Activated CD4-positive, CD25-positive, alpha-beta regulatory T cell treated with anti-CD3 and anti-CD28 coated beads, Interleukin-2, amount 50 U/mL, for 72 hours (primary cell): Measurements from ENCODE around the gene OSBPL2.

Experiments used
- DNase-seq: peaks from one replicate; pipeline ENCODE4 v3.0.0; 2021

OSBPL2 gene

DNA sequence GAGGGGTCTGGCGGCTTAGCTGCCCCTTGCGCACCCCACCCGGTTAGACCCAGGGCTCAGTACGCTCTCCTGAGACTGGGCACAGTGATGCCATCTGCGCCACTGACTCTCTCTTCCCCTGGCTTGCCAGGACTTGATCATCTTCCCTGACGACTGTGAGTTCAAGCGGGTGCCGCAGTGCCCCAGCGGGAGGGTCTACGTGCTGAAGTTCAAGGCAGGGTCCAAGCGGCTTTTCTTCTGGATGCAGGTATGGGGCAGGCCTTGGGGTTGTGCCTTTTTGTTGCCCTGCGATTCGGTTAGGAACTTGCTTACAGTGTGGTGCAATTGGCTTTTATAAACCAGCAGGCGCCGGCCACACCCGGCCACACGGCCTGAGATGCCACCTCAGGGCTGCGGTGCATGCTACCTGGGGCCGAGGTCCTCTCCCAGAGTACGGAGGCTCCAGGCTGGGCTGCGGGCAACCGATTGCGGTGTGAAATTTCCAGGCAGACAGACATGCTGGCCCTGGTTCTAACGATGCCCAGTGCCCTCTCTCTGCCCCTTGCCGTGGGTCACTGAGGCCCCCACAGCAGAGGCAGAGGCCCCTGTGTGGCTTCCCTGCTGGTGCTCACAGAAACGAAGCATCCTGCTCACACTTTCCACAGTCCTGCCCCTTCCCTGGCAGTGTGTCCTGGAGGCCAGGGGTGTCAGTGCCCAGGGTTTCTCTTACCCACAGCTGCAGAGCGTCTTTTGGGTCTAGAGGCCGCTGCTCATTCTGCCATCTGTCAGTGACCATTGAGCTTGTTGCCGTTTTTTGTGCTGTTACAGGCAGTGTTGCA, 66.2 kb downstream of the OSBPL2 start:
- no peak for DNase-seq

DNA sequence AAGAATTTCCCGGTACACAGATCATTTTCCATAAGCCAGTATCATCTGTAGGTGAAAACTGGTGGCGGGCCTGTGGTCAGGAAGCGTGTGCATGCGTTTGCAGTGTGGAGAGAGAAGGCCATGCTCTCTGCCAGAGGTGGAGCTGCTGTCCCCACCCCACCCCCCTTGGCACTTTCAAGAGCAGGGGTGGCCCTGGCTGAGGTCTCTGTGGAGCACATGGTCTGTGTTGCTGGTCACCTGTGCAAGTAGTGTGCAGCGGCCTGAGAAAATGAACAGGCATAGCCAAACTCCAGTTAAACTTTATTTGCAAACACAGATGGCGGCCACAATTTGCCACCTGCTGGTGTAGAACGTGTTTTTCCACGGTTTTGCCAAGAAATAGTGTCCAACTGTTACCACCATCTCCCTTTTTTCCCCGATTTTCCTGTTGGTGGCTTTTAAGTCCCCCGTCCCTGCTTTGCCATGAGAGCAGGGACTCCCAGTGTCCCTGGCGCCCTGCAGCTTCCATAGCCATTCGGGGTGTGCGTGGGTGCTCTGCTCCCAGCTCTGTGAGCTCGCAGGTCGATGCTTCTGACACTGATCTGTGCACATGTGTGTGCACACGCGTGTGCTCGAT, 66.9 kb downstream of the OSBPL2 start:
- DNase-seq: no peak

DNA sequence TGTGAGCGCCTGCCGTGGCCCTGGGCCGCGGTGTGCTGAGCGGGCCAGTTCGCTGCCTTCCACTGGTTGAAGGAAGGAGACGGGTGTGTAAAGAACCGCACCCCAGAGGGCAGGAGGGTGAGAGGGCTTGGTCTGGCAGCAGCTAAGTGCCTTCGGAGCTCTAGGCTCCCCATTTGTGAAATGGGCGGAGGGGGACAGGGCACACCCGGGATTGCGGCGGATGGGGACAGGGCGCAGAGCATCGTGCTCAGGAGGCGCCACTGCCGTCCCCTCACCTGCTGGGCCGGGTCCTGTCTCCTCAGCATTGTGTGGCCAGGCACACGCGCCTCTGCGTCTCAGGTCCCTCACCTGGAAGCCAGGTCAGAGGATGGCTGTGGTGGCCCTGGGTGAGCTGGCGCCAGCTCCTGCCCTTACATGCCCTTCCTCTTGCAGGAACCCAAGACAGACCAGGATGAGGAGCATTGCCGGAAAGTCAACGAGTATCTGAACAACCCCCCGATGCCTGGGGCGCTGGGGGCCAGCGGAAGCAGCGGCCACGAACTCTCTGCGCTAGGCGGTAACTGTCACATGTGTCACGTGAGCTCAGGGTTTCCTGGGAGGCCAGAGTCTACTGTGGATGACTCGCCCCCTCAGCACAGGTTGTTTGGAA, 67.6 kb downstream of the OSBPL2 start:
- DNase-seq: no peak

DNA sequence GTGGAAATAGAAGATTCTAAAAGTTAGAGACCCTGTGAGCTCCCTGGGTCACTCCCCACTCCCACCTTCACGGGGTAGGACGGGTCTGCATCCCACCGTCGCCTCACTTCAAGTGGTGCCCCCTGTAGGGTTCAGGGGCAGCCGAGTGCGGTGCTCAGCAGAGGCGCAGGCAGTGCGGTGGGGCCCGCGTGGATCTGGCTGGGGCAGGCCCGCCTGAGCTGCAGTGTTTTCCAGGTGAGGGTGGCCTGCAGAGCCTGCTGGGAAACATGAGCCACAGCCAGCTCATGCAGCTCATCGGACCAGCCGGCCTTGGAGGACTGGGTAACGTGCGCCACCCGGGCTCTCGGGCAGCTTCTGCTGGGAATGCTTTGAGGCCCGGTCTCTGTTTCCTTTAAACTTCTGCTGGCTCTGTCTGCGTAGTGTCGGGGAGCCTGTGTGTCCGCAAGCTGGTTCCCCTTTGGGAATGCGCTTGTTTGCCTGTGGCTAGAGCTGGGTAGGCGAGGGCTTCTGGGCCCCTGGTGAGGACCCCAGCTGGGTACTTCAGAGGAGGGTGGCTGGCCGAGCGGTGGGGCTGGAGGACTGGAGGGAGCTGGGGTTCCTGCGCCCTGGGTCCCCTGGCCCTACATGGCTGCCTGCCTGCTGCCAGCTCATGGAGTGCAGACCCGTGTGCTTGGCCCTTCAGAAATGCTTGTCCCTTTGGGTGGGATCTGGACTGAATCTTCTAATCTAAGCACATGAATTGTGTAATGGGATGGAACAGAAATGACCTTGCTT, 68.3 kb downstream of the OSBPL2 start:
- DNase-seq: no peak

DNA sequence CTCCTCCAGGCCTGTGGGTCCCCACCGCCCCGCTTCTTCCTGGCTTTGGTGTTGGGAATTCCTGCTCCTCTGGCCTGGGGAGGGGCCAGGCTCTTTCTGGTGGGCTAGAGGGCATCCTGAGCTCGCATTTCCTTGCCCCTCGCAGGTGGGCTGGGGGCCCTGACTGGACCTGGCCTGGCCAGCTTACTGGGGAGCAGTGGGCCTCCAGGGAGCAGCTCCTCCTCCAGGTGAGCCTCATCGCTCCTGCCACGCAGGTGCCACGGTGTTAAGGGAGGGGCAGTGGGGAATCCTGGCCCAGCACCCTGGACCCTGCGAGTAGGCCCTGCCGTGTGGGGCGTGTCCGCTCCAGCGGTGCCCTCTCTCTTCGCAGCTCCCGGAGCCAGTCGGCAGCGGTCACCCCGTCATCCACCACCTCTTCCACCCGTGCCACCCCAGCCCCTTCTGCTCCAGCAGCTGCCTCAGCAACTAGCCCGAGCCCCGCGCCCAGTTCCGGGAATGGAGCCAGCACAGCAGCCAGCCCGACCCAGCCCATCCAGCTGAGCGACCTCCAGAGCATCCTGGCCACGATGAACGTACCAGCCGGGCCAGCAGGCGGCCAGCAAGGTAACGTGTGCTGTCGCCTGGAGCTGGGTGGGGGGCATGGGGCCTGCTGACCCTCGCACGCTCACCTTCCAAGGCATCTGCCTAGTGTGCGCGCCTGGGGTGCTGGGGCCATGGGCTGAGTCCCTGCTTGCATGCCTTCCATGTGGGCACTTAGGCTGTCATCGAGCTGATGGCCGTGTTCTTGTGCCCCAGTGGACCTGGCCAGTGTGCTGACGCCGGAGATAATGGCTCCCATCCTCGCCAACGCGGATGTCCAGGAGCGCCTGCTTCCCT, 69.1 kb downstream of the OSBPL2 start:
- DNase-seq: no peak

DNA sequence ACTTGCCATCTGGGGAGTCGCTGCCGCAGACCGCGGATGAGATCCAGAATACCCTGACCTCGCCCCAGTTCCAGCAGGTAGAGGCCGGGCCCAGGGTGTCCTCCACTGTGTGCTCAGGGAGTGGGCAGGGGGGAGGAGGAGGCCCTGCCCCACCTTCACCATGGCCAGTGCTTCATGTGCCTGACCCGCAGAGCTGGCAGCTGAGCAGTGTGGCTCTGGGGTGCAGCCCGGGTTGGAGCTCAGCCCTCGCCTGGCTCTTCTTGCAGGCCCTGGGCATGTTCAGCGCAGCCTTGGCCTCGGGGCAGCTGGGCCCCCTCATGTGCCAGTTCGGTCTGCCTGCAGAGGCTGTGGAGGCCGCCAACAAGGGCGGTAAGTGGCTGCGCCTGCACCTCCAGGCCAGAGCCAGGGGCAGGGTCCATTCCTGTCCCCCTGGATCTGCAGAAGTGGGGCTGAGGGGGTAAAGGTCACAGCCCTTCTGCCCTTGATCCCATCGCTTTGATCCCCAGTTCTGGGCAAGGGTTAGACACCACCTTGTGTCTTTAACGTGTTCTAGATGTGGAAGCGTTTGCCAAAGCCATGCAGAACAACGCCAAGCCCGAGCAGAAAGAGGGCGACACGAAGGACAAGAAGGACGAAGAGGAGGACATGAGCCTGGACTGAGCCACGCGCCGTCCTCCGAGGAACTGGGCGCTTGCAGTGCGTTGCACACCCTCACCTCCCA, 69.9 kb downstream of the OSBPL2 start:
- DNase-seq: no peak

DNA sequence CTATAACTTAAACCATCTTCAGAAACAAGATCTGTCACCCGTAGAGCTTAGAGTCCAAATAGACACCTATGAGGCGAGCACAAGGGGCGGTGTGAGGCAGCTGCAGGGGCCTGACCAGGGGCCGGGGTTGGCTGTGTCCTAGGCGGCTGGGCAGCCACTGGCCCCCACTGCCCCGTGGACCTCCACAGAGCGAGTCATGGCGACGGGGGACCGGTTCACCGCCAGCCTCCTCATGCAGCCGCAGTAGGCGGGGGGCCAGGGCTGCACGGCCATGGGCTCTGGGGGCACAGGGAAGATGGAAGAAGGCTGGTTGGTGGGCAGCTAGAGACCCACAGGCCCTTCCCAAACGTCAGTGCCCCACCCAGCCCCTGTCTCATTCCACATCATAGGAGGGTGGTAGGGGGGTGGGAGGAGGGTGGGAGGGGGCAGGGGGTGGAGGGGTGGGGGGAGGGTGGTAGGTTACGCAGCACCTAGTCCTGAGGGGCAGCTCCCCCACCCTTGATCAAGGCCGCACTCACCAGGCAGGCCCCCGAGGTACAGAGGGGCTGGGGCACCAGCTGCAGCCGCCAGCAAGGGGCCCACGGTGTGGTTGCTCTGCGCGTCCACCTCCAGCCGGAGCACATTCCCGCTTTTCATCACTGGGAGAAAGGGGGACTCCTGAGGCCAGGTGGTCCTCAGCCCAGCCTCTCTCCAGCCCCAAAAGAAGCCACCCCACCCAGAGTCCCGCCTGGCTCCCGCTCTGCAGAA, 71.0 kb downstream of the OSBPL2 start:
- no peak for DNase-seq

DNA sequence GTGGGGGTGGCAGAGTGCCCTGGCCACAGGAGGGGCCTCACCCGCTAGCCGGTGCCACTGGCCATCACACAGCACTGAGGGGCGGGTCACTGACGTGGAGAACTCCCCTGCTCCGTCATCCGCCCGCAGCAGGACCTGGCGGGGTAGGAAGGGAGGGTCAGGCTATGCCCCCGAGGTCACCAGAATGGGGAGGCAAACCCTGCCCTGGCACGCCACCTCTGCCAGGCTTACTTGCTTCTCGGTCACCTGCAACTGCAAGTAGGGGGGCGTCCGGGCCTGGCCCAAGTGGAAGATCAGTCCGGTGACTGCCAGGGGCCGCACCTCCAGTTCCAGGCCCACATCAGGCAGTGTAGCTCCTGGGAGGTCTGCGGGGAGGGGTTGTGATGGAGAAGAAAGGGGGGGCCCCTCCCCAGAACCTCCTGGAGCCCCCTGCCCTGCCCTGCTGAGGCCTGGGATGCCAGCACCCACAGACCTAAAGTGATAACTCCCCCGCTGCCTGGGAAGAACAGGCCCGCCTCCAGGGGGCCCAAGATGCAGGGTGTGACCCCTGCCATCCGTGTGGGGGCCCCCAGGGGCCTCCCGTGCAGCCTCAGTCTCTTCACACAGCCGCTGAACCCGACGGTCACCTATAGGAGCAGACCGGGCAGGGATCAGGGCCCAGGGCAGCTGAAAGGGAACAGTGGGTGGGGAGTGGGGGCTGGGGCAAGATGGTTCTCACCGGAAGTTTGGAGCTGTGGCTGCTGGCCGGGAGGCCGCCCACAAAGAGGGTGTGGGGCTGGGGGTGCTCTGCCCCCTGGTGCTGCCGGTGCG, 71.8 kb downstream of the OSBPL2 start:
- DNase-seq: no peak

DNA sequence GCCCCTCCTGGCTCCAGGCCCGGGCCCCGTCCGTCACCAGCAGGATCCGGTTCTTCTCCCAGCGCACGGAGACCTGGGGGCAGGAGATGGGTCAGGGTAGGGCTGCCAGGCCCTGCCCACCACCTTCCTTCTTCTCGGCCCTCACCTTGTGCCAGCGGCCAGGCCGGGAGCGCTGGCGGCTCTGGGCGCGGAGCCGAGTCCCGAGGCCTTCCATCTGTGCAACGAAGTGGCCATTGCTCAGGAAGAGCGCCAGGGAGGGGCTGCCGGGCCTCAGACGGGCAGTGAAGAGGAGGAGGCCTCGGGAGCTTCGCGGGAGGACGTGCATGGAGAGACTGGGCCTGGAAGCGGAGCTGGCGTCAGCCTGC, 72.4 kb downstream of the OSBPL2 start:
- no peak for DNase-seq

DNA sequence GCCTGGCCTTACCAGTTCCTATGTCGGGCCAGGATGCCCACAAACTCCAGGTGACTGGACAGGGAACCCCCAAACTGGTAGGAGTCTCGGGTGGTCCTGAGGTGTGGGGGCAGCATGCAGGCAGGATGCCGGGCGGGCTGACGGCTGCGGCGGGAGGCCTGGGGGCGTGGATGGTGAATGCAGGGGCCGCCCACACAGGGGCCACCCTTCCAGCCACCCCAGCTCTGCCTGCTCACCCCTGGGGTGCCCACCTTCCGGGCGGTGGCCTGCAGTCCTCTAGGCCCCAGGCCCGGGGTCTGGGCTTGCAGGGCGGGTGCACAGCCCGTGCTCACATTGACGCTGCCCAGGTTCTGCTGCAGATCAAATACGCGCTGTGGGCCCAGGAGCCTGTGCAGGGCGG, 72.8 kb downstream of the OSBPL2 start:
- no peak for DNase-seq

DNA sequence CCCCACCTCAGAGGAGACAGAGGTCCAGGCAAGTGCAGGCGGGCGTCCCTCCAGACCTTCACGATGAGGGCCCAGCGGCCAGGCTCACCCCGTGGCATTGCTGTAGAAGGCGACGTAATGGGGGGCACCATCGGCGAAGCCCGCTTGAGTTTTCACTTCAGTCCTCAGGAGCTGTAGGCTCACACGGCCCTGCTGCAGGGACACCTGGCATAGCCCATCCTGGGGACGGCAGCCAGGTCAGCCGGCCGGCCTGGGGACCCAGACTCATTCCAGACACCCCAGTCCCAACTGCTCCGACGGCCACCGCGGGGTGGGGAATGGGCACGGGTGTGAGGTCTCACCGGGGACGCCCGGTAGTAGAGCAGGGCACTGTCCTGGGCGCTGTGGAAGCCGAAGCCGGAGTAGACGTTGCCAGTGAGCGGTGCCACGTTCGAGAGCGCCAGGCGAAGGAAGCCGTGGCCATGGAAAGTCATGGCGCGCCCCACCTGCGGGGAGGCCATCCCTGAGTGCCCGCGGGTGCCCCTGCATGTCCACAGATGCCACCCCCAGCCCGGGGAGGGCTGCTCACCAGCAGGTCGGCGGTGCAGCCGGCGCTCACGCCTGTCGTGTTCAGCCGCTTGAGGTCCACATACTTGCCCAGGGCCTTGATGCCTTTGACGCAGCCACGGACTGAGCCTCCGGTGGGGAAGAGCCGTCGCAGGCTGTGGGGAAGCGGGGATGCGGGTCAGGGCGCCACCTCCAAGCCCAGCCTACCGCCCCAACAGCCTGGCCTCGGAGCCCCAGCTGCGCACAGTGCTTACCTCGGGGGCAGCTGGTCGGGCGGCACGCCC, 73.7 kb downstream of the OSBPL2 start:
- DNase-seq: no peak

DNA sequence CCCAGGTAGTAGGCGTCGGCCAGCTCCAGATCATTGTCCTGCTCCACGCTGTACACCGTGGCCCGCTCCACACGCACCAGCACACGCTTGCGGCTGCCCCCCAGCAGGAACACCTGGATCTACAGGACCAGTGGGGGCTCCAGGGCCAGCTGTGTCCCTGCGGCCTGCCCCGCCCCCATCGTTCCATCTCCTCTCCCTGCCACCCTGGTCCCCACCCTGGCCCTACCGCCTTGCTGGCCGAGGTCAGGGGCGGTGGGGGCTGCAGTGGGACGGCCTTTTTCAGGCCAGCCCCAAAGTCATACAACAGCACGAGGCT, 74.3 kb downstream of the OSBPL2 start:
- DNase-seq: no peak

DNA sequence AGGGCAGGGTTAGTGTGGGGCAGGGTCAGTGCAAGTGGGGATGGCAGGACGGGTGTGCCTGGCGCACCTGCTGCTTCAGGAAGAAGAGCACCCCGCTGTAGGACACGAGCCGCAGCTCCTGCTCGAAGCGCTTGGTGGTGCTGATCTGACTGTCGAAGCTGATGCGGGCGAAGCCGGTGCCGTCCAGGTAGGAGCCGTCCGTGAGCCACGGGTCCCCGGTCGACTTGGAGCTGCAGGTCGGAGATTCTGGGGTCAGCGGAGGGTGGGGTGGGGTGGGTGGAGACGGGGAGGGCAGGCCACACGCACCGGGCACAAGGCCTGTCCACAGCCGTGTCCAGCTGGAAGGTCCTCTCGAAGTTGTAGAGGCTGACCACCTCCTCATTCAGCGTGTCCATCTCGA, 74.7 kb downstream of the OSBPL2 start:
- DNase-seq: no peak

DNA sequence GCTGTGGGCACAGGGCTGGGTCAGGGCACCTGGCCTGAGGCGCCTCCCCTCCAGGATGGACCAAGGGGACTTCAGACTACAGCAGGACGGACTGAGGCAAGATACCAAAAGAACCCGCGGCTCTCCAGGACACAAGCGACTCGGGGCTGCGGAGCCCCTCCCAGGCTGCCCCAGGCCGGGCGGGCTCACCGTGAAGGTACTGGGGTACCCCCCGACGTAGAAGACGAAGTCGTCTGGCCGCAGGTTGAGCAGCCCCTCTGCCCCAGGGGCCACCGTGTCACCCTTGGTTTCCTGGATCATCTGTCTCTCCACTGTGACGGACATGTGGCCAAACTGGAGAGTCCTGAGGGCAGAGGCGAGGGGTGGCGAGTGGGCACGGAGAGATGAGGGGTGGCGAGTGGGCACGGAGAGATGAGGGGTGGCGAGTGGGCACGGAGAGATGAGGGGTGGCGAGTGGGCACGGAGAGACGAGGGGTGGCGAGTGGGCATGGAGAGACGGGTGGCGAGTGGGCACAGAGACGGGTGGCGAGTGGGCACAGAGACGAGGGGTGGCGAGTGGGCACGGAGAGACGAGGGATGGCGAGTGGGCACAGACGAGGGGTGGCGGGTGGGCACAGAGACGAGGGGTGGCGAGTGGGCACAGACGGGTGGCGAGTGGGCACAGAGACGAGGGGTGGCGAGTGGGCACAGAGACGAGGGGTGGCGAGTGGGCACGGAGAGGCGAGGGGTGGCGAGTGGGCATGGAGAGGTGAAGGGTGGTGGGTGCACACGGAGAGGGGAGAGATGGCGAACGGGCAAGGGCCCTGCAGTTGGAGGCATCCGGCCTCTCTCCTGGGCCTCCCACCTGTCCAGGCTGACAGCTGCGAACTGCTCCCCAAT, 75.4 kb downstream of the OSBPL2 start:
- DNase-seq: no peak

DNA sequence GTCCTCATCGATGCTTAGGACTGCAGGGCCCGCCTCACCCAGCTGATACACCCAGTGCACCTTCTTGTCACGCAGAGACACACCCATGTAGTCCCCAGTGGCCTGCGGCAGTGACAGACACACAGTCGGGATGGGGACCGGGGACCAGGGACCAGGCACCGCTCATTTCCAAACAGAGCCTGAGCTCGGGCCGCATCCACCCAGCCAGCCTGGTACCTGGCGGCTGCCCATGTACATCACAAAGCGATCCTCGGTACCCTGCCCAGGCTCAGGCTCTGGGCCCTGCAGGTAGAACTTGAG, 76.0 kb downstream of the OSBPL2 start:
- no peak for DNase-seq

DNA sequence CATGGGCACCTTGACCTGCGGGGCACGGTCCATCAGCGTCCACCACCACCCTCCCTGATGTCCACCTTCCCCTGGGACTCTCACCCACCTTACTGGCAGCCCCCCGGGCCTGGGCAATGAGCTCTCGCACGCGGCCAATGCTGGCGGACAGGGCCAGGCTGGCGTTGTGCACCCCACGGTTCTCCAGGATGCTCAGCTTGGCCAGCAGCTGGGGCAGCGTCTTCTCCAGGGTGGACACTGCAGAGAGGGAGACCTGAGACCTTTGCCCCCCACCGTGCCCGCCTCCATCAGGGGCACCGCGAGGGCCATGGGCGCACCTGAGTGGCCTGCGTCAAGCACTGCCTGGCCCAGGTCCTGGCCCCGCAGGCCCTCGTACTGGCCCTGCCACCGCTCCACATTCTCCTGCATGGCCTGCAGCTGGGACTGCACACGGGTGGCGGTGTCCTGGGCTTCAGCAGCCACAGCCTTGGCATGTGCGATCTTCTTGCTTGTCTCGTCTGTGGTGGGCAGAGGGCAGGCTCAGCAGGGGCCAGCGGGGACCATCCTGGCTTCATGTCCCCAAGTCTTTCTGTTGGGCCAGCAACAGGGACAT, 76.5 kb downstream of the OSBPL2 start:
- DNase-seq: no peak

DNA sequence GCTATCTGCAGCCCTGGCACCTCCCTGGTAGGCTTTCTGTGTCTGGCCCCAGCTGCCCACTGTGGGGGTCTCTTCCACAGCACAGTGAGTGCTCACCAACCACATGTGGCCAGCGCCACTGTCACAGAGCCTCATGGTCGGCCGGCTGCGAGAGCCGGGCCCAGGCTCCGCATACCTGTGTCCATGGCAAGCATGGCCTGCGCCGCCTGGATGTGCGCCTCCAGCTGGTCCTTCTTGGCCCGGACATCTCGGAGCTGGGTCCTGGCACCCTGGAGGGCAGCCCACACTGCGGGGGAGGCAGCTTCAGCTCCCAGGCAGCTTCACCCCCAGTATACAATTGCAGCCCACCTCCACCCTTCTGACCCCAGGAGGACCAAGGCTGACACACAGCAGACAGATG, 77.5 kb downstream of the OSBPL2 start:
- no peak for DNase-seq
